ENCODE measurements around the gene FBLN2.
"Not testable (repeated sequence)": the region's sequence is repeated elsewhere in the genome, so short reads cannot be mapped to it uniquely, and the experiment has no call there.

The FBLN2 gene

GRCh38 chr3:13550791-13551360 lies 2.0 kb downstream of the FBLN2 start:
- no peak for DNase-seq

- DNase-seq, result no peak
Observed at GRCh38 chr3:13552857-13553652, 4.1 kb downstream of the FBLN2 start.

GRCh38 chr3:13553686-13554085 lies 4.8 kb downstream of the FBLN2 start:
- no peak for DNase-seq

GRCh38 chr3:13555753-13556152 lies 6.8 kb downstream of the FBLN2 start:
- DNase-seq, result no peak

GRCh38 chr3:13556207-13556606 lies 7.3 kb downstream of the FBLN2 start:
- no peak for DNase-seq

- DNase-seq, result no peak
Observed at GRCh38 chr3:13556917-13557316, 8.0 kb downstream of the FBLN2 start.

- DNase-seq, result no peak
Observed at GRCh38 chr3:13557417-13557816, 8.5 kb downstream of the FBLN2 start.

- DNase-seq, result no peak
Observed at GRCh38 chr3:13557926-13558325, 9.0 kb downstream of the FBLN2 start.

GRCh38 chr3:13558651-13559050 lies 9.7 kb downstream of the FBLN2 start:
- DNase-seq, result no peak

- no peak for DNase-seq
Observed at GRCh38 chr3:13559764-13560525, 11.0 kb downstream of the FBLN2 start.

- no peak for DNase-seq
Observed at GRCh38 chr3:13561376-13561775, 12.5 kb downstream of the FBLN2 start.

- DNase-seq, result no peak
Observed at GRCh38 chr3:13561967-13562366, 13.0 kb downstream of the FBLN2 start.

- not testable (repeated sequence) for DNase-seq
Observed at GRCh38 chr3:13562421-13562820, 13.5 kb downstream of the FBLN2 start.

GRCh38 chr3:13563321-13563720 lies 14.4 kb downstream of the FBLN2 start:
- no peak for DNase-seq

GRCh38 chr3:13563911-13564310 lies 15.0 kb downstream of the FBLN2 start:
- DNase-seq, result no peak

GRCh38 chr3:13564751-13565560 lies 16.0 kb downstream of the FBLN2 start:
- DNase-seq, result no peak

- no peak for DNase-seq
Observed at GRCh38 chr3:13565581-13566452, 16.9 kb downstream of the FBLN2 start.

GRCh38 chr3:13566453-13566748 lies 17.5 kb downstream of the FBLN2 start:
- no peak for DNase-seq

- no peak for DNase-seq
Observed at GRCh38 chr3:13566769-13567310, 17.9 kb downstream of the FBLN2 start.

- no peak for DNase-seq
Observed at GRCh38 chr3:13567684-13568514, 19.0 kb downstream of the FBLN2 start.

GRCh38 chr3:13568515-13569028 lies 19.6 kb downstream of the FBLN2 start:
- no peak for DNase-seq
